ENCODE data around the gene POU6F2. TPM values are rescaled to one million over a fixed set of nuclear protein-coding genes. Genes with fewer than 3 reads are reported as not detected.

The POU6F2 gene
- total and polyA plus RNA-seq, 8 donors = 0.37 TPM; not detected in 7

DNA sequence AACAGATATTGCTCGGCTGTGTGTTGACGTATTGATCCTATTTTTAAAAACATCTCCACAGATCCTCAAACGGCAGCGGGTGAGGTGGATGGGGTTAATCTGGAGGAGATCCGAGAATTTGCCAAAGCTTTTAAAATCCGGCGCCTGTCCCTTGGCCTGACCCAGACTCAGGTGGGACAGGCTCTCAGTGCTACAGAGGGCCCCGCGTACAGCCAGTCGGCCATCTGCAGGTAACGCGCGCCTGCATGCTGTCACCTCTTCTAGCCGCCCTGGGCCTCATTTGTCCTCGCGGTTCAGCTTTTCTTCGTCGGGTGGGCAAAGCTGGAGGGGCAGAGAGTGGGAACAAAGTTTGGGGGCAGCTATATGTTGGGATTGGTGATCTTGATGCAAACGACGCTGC, 482.8 kb downstream of the POU6F2 start:
- no peak for TF ChIP-seq POLR2A (IDR thresholded peaks at IDR 0.05)
- no peak for TF ChIP-seq EP300 (IDR thresholded peaks at IDR 0.05)
- TF ChIP-seq CTCF (IDR thresholded peaks at IDR 0.05) = no peak
- TF ChIP-seq POLR2AphosphoS5 (IDR thresholded peaks at IDR 0.05) = no peak
- Histone ChIP-seq H3K4me3 (no peak overlapping the region), H3K27ac (no peak overlapping the region), H3K4me1 (peaks cover 0 to 18% (median 3%) of the 10 kb centered on the region in 4 donors), H3K27me3 (no peaks in the 10 kb centered on the region), H3K9me3 (no peaks in the 10 kb centered on the region), H3K36me3 (no peaks in the 10 kb centered on the region)
- no peak for DNase-seq
- 92 to 96% (median 94%) methylated on average over 18 to 20 of the region's 20 CpGs for WGBS, 5 donors
- intact Hi-C loops (cut with DNase I; ENCODE audit: low total_unique reads) = loop anchor here (10.0 kb wide), 1 partner anchor 666 kb away; no protein-coding TSS in a partner anchor

GRCh38 chr7:39461263-39461820, 483.6 kb downstream of the POU6F2 start:
- no peaks in the 10 kb centered on the region for H3K36me3 ChIP-seq
- H3K4me1 ChIP-seq = peaks cover 0 to 19% (median 3%) of the 10 kb centered on the region in 4 donors
- H3K4me3 ChIP-seq = no peak overlapping the region
- H3K9me3 ChIP-seq = no peaks in the 10 kb centered on the region
- WGBS, 5 donors = 66 to 81% (median 71%) methylated on average over 4 of the region's 4 CpGs
- H3K27ac ChIP-seq = no peak overlapping the region
- no peaks in the 10 kb centered on the region for H3K27me3 ChIP-seq
- TF ChIP-seq CTCF (IDR thresholded peaks at IDR 0.05) = no peak
- TF ChIP-seq EP300 (IDR thresholded peaks at IDR 0.05) = no peak
- no peak for TF ChIP-seq POLR2AphosphoS5 (IDR thresholded peaks at IDR 0.05)
- no peak for TF ChIP-seq POLR2A (IDR thresholded peaks at IDR 0.05)
- DNase-seq = no peak
- intact Hi-C loops (cut with DNase I; ENCODE audit: low total_unique reads) = loop anchor here (10.0 kb wide), 1 partner anchor 667 kb away; no protein-coding TSS in a partner anchor

DNA sequence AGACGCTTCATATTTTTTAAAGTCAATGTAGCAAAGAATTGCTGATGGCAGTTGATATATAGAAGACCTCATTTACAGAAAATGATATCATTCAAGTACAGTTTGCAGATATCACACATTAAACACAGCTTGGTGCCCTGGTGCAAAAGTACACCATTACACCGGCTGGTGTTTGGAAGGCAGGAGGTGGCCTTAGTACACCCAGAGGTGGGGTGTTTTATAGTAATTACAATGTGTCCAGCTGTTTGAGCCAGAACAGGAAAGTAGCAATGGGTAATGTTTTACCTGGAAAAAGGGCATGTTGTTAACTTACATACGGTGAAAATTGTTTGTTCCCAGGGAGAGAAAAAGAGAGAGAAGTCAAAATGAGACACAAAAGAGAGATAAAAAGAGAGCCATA, 485.5 kb downstream of the POU6F2 start:
- TF ChIP-seq EP300 (IDR thresholded peaks at IDR 0.05) = no peak
- no peak for TF ChIP-seq CTCF (IDR thresholded peaks at IDR 0.05)
- TF ChIP-seq POLR2A (IDR thresholded peaks at IDR 0.05) = no peak
- no peak for TF ChIP-seq POLR2AphosphoS5 (IDR thresholded peaks at IDR 0.05)

DNA sequence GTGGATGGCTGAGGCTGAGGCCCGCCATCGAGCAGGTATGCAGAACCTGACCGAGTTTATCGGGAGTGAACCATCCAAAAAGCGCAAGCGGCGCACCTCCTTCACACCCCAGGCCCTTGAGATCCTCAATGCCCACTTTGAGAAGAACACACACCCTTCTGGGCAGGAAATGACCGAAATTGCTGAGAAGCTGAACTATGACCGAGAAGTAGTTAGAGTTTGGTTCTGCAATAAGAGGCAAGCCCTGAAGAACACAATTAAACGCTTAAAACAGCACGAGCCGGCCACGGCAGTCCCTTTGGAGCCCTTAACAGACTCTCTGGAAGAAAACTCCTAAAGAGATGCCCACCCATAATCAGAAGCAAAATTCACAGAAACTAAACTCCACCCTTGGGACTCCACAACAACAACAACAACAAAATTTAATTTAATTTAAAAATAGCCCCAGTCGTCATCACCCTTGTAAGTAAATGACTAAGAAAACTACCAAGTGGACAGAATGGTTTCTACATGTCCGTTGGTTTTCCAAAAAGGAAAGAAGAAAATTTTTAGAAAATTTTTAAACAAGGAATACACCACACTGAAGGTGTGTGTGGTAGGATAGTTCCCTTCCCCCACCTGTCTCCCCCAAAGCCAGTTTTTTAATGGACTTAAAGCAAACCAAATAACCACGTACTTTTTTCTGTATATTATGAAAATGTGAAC, 486.8 kb downstream of the POU6F2 start:
- WGBS, 5 donors = 78 to 83% (median 80%) methylated on average over 16 of the region's 16 CpGs
- Histone ChIP-seq H3K27ac (no peak overlapping the region), H3K27me3 (peaks cover 0 to 5% (median 0%) of the 10 kb centered on the region in 3 donors), H3K9me3 (no peaks in the 10 kb centered on the region), H3K4me3 (peak overlapping the region in 2 of 4 donors; percentile 3 to 13), H3K36me3 (no peaks in the 10 kb centered on the region), H3K4me1 (peaks cover 0 to 11% (median 3%) of the 10 kb centered on the region in 4 donors)
- TF ChIP-seq POLR2AphosphoS5 (IDR thresholded peaks at IDR 0.05) (no peak), POLR2A (IDR thresholded peaks at IDR 0.05) (no peak), CTCF (IDR thresholded peaks at IDR 0.05) (no peak), EP300 (IDR thresholded peaks at IDR 0.05) (no peak)
- DNase-seq = no peak
- intact Hi-C loops (cut with DNase I; ENCODE audit: low total_unique reads) = loop anchor here (5.0 to 10.0 kb wide), 2 partner anchors 532 to 670 kb away; no protein-coding TSS in a partner anchor

More for the DNA sequence above, 485.5 kb downstream of the POU6F2 start:
- no peak for DNase-seq
- no peaks in the 10 kb centered on the region for H3K9me3 ChIP-seq
- no peaks in the 10 kb centered on the region for H3K27me3 ChIP-seq
- no peak overlapping the region for H3K4me3 ChIP-seq
- H3K4me1 ChIP-seq = peaks cover 0 to 12% (median 3%) of the 10 kb centered on the region in 4 donors
- WGBS, 5 donors = 64 to 73% (median 68%) methylated on average over 3 of the region's 3 CpGs
- intact Hi-C loops (cut with DNase I; ENCODE audit: low total_unique reads) = loop anchor here (10.0 kb wide), 1 partner anchor 668 kb away; no protein-coding TSS in a partner anchor
- no peak overlapping the region for H3K27ac ChIP-seq
- H3K36me3 ChIP-seq = no peaks in the 10 kb centered on the region
